Skeletal muscle satellite cell (primary cell): ENCODE measurements around the gene TDRD12.

Experiments used
- H3K27me3 ChIP-seq: 2 replicates; pipeline ENCODE4 v1.7.0; 2013; ENCODE audit warnings: low read length; ENCODE audit not compliant: control insufficient read depth, insufficient read depth
- H3K36me3 ChIP-seq: 2 replicates; pipeline ENCODE4 v1.7.0; 2013; ENCODE audit warnings: mild to moderate bottlenecking, control low read depth, low read length; ENCODE audit not compliant: insufficient read depth
- H3K4me1 ChIP-seq: 2 replicates; pipeline ENCODE4 v1.7.0; 2013; ENCODE audit warnings: low read length; ENCODE audit not compliant: control insufficient read depth, insufficient read depth
- H3K4me2 ChIP-seq: 2 replicates; pipeline ENCODE4 v1.7.0; 2013; ENCODE audit warnings: mild to moderate bottlenecking, low read length
- H3K4me3 ChIP-seq: 2 replicates; pipeline ENCODE4 v1.7.0; 2013; ENCODE audit warnings: low read length
- H3K9ac ChIP-seq: 2 replicates; pipeline ENCODE4 v1.7.0; 2013; ENCODE audit warnings: mild to moderate bottlenecking, low read depth, low read length, moderate library complexity
- H3K9me3 ChIP-seq: replicated peaks from 2 replicates; pipeline ENCODE4 v1.7.0; 2013; ENCODE audit warnings: mild to moderate bottlenecking, control low read depth, low read length

The TDRD12 gene

GRCh38 chr19:32789429-32789828 is 69.9 kb downstream of the TDRD12 start:
- H3K36me3 ChIP-seq, result no peaks in the 10 kb centered on the region
- no peaks in the 10 kb centered on the region for H3K27me3 ChIP-seq
- no peak overlapping the region for H3K9ac ChIP-seq
- no peak overlapping the region for H3K4me3 ChIP-seq
- no peaks in the 10 kb centered on the region for H3K9me3 ChIP-seq
- no peak overlapping the region for H3K4me2 ChIP-seq
- no peaks in the 10 kb centered on the region for H3K4me1 ChIP-seq

- Histone ChIP-seq H3K27me3 (peaks cover 3% of the 10 kb centered on the region), H3K9me3 (no peaks in the 10 kb centered on the region), H3K4me1 (no peaks in the 10 kb centered on the region), H3K4me3 (no peak overlapping the region), H3K9ac (no peak overlapping the region), H3K36me3 (no peaks in the 10 kb centered on the region), H3K4me2 (no peak overlapping the region)
These were observed 78.6 kb downstream of the TDRD12 start for GRCh38 chr19:32798201-32798600.

- H3K9me3 ChIP-seq, result no peaks in the 10 kb centered on the region
- no peaks in the 10 kb centered on the region for H3K36me3 ChIP-seq
- H3K4me2 ChIP-seq, result no peak overlapping the region
- no peaks in the 10 kb centered on the region for H3K4me1 ChIP-seq
- H3K9ac ChIP-seq, result no peak overlapping the region
- no peak overlapping the region for H3K4me3 ChIP-seq
- peaks cover 3% of the 10 kb centered on the region for H3K27me3 ChIP-seq
These were observed 80.6 kb downstream of the TDRD12 start for GRCh38 chr19:32800191-32800590.

GRCh38 chr19:32800754-32801153 is 81.2 kb downstream of the TDRD12 start:
- no peak overlapping the region for H3K4me3 ChIP-seq
- no peaks in the 10 kb centered on the region for H3K4me1 ChIP-seq
- H3K9me3 ChIP-seq, result no peaks in the 10 kb centered on the region
- H3K4me2 ChIP-seq, result no peak overlapping the region
- no peak overlapping the region for H3K9ac ChIP-seq
- peaks cover 3% of the 10 kb centered on the region for H3K27me3 ChIP-seq
- H3K36me3 ChIP-seq, result no peaks in the 10 kb centered on the region

GRCh38 chr19:32802840-32803239 is 83.3 kb downstream of the TDRD12 start:
- Histone ChIP-seq H3K9me3 (no peaks in the 10 kb centered on the region), H3K4me3 (no peak overlapping the region), H3K27me3 (no peaks in the 10 kb centered on the region), H3K4me2 (no peak overlapping the region), H3K9ac (no peak overlapping the region), H3K4me1 (no peaks in the 10 kb centered on the region), H3K36me3 (no peaks in the 10 kb centered on the region)

GRCh38 chr19:32808236-32808635 is 88.7 kb downstream of the TDRD12 start:
- Histone ChIP-seq H3K27me3 (peaks cover 14% of the 10 kb centered on the region), H3K4me2 (no peak overlapping the region), H3K9me3 (no peaks in the 10 kb centered on the region), H3K9ac (no peak overlapping the region), H3K4me1 (no peaks in the 10 kb centered on the region), H3K36me3 (no peaks in the 10 kb centered on the region), H3K4me3 (no peak overlapping the region)

GRCh38 chr19:32809254-32809653 is 89.7 kb downstream of the TDRD12 start:
- H3K4me1 ChIP-seq, result no peaks in the 10 kb centered on the region
- H3K4me3 ChIP-seq, result no peak overlapping the region
- H3K4me2 ChIP-seq, result no peak overlapping the region
- no peak overlapping the region for H3K9ac ChIP-seq
- H3K9me3 ChIP-seq, result no peaks in the 10 kb centered on the region
- peaks cover 15% of the 10 kb centered on the region for H3K27me3 ChIP-seq
- no peaks in the 10 kb centered on the region for H3K36me3 ChIP-seq

- no peaks in the 10 kb centered on the region for H3K36me3 ChIP-seq
- H3K4me3 ChIP-seq, result no peak overlapping the region
- H3K4me1 ChIP-seq, result no peaks in the 10 kb centered on the region
- H3K4me2 ChIP-seq, result no peak overlapping the region
- H3K27me3 ChIP-seq, result peaks cover 15% of the 10 kb centered on the region
- no peaks in the 10 kb centered on the region for H3K9me3 ChIP-seq
- H3K9ac ChIP-seq, result no peak overlapping the region
These were observed 90.2 kb downstream of the TDRD12 start for GRCh38 chr19:32809754-32810153.

GRCh38 chr19:32810452-32810851 is 90.9 kb downstream of the TDRD12 start:
- Histone ChIP-seq H3K4me2 (no peak overlapping the region), H3K4me3 (no peak overlapping the region), H3K9me3 (no peaks in the 10 kb centered on the region), H3K27me3 (peaks cover 15% of the 10 kb centered on the region), H3K36me3 (no peaks in the 10 kb centered on the region), H3K9ac (no peak overlapping the region), H3K4me1 (no peaks in the 10 kb centered on the region)

- Histone ChIP-seq H3K4me2 (no peak overlapping the region), H3K27me3 (peaks cover 16% of the 10 kb centered on the region), H3K9ac (no peak overlapping the region), H3K9me3 (no peaks in the 10 kb centered on the region), H3K4me3 (no peak overlapping the region), H3K36me3 (no peaks in the 10 kb centered on the region), H3K4me1 (no peaks in the 10 kb centered on the region)
These were observed 91.6 kb downstream of the TDRD12 start for GRCh38 chr19:32811151-32811550.

GRCh38 chr19:32812036-32812435 is 92.5 kb downstream of the TDRD12 start:
- H3K9me3 ChIP-seq, result no peaks in the 10 kb centered on the region
- H3K27me3 ChIP-seq, result peaks cover 23% of the 10 kb centered on the region
- H3K9ac ChIP-seq, result no peak overlapping the region
- no peak overlapping the region for H3K4me3 ChIP-seq
- no peaks in the 10 kb centered on the region for H3K36me3 ChIP-seq
- H3K4me1 ChIP-seq, result no peaks in the 10 kb centered on the region
- no peak overlapping the region for H3K4me2 ChIP-seq

- peaks cover 26% of the 10 kb centered on the region for H3K27me3 ChIP-seq
- no peaks in the 10 kb centered on the region for H3K4me1 ChIP-seq
- H3K4me3 ChIP-seq, result no peak overlapping the region
- no peaks in the 10 kb centered on the region for H3K9me3 ChIP-seq
- H3K36me3 ChIP-seq, result no peaks in the 10 kb centered on the region
- no peak overlapping the region for H3K4me2 ChIP-seq
- no peak overlapping the region for H3K9ac ChIP-seq
These were observed 93.0 kb downstream of the TDRD12 start for GRCh38 chr19:32812571-32812970.
